Naive B cell (primary cell): ENCODE results near the gene SHTN1. TPM values are rescaled to one million over a fixed set of nuclear protein-coding genes. Genes with fewer than 3 reads are reported as not detected.

ENCODE experiments used
- ATAC-seq, 2 donors: fragments of 150-1000 bp; cut with Tn5 transposase; 2 replicates each; pipeline ENCODE4 v1.10.0; 2021; ENCODE audit warnings: low read depth in 2 of 2, mild to moderate bottlenecking in 2 of 2, moderate library complexity in 2 of 2
- DNase-seq: peaks from one replicate; pipeline ENCODE4 v3.0.0; 2022
- H3K27ac Mint-ChIP-seq, 6 donors: one replicate each; pipeline ENCODE4 v1.8.0; 2020 to 2022; ENCODE audit warnings: mild to moderate bottlenecking in 6 of 6, mixed read lengths in 6 of 6, moderate library complexity in 5 of 6, inconsistent platforms in 2 of 6
- H3K27me3 Mint-ChIP-seq, 3 donors: one replicate each; pipeline ENCODE4 v1.8.0; 2021 to 2022; ENCODE audit warnings: mixed read lengths in 3 of 3, mild to moderate bottlenecking in 1 of 3
- H3K36me3 Mint-ChIP-seq, 2 donors: one replicate each; pipeline ENCODE4 v1.8.0; 2020 to 2022; ENCODE audit warnings: mixed read lengths in 2 of 2, inconsistent platforms in 1 of 2, mild to moderate bottlenecking in 1 of 2
- H3K4me1 Mint-ChIP-seq, 3 donors: one replicate each; pipeline ENCODE4 v1.8.0; 2020 to 2022; ENCODE audit warnings: mixed read lengths in 3 of 3, inconsistent platforms in 1 of 3, mild to moderate bottlenecking in 1 of 3, moderate library complexity in 1 of 3
- H3K4me3 Mint-ChIP-seq, 8 donors: one replicate each; pipeline ENCODE4 v1.8.0; 2020 to 2022; ENCODE audit warnings: mild to moderate bottlenecking in 8 of 8, mixed read lengths in 8 of 8, moderate library complexity in 8 of 8, inconsistent platforms in 2 of 8
- H3K9me3 Mint-ChIP-seq, 7 donors: one replicate each; pipeline ENCODE4 v1.8.0; 2020 to 2022; ENCODE audit warnings: mixed read lengths in 7 of 7, mild to moderate bottlenecking in 5 of 7, inconsistent platforms in 2 of 7, moderate library complexity in 1 of 7
- polyA plus RNA-seq, 6 donors: library from polyadenylated mRNA; unstranded; fragments of 300-500 nt; fragmentation: Illumina TruSeq; gene quantifications; one replicate each; pipeline ENCODE4 v1.2.3, GENCODE V29; 2021; ENCODE audit warnings: low read depth in 6 of 6

Gene SHTN1
- polyA plus RNA-seq, 6 donors from 2014 or later: not detected

GRCh38 chr10:116892907-116893685, 111.9 kb downstream of the SHTN1 start:
- ATAC-seq (no peak), DNase-seq (no peak)
- Mint-ChIP-seq H3K4me1 (peaks cover 0 to 2% (median 0%) of the 10 kb centered on the region in 3 donors), H3K4me3 (no peak overlapping the region), H3K27ac (peak overlapping the region in 1 of 6 donors; percentile 10), H3K9me3 (no peaks in the 10 kb centered on the region), H3K36me3 (no peaks in the 10 kb centered on the region), H3K27me3 (peaks cover 8 to 18% (median 17%) of the 10 kb centered on the region in 3 donors)

GRCh38 chr10:116891208-116891607, 113.8 kb downstream of the SHTN1 start:
- H3K4me1 Mint-ChIP-seq: peaks cover 0 to 2% (median 0%) of the 10 kb centered on the region in 3 donors
- H3K36me3 Mint-ChIP-seq: no peaks in the 10 kb centered on the region
- ATAC-seq: no peak
- H3K4me3 Mint-ChIP-seq: no peak overlapping the region
- peaks cover 15 to 23% (median 18%) of the 10 kb centered on the region in 3 donors for H3K27me3 Mint-ChIP-seq
- DNase-seq: no peak
- peak overlapping the region in 1 of 6 donors; percentile 44 for H3K27ac Mint-ChIP-seq
- no peaks in the 10 kb centered on the region for H3K9me3 Mint-ChIP-seq

GRCh38 chr10:116889066-116889465, 115.9 kb downstream of the SHTN1 start:
- H3K27me3 Mint-ChIP-seq: peaks cover 15 to 21% (median 18%) of the 10 kb centered on the region in 3 donors
- H3K4me3 Mint-ChIP-seq: no peak overlapping the region
- no peak overlapping the region for H3K27ac Mint-ChIP-seq
- no peaks in the 10 kb centered on the region for H3K9me3 Mint-ChIP-seq
- H3K36me3 Mint-ChIP-seq: no peaks in the 10 kb centered on the region
- DNase-seq: no peak
- no peak for ATAC-seq
- peaks cover 0 to 2% (median 0%) of the 10 kb centered on the region in 3 donors for H3K4me1 Mint-ChIP-seq

- peaks cover 0 to 2% (median 0%) of the 10 kb centered on the region in 3 donors for H3K4me1 Mint-ChIP-seq
- H3K4me3 Mint-ChIP-seq: no peak overlapping the region
- peaks cover 15 to 21% (median 16%) of the 10 kb centered on the region in 3 donors for H3K27me3 Mint-ChIP-seq
- no peak overlapping the region for H3K27ac Mint-ChIP-seq
- ATAC-seq: no peak
- no peaks in the 10 kb centered on the region for H3K36me3 Mint-ChIP-seq
- H3K9me3 Mint-ChIP-seq: no peaks in the 10 kb centered on the region
- DNase-seq: no peak
Observed at GRCh38 chr10:116888380-116889055, 116.5 kb downstream of the SHTN1 start.

- DNase-seq: no peak
- H3K9me3 Mint-ChIP-seq: no peaks in the 10 kb centered on the region
- no peak for ATAC-seq
- no peak overlapping the region for H3K4me3 Mint-ChIP-seq
- H3K36me3 Mint-ChIP-seq: no peaks in the 10 kb centered on the region
- H3K4me1 Mint-ChIP-seq: no peaks in the 10 kb centered on the region
- no peak overlapping the region for H3K27ac Mint-ChIP-seq
- H3K27me3 Mint-ChIP-seq: peaks cover 5 to 15% (median 14%) of the 10 kb centered on the region in 3 donors
Observed at GRCh38 chr10:116886772-116887171, 118.2 kb downstream of the SHTN1 start.

GRCh38 chr10:116882639-116883038, 122.3 kb downstream of the SHTN1 start:
- Mint-ChIP-seq H3K27me3 (peaks cover 0 to 18% (median 4%) of the 10 kb centered on the region in 3 donors), H3K36me3 (no peaks in the 10 kb centered on the region), H3K9me3 (peaks cover 0 to 2% (median 0%) of the 10 kb centered on the region in 7 donors), H3K27ac (no peak overlapping the region), H3K4me3 (no peak overlapping the region), H3K4me1 (no peaks in the 10 kb centered on the region)
- DNase-seq (no peak), ATAC-seq (no peak)

- Mint-ChIP-seq H3K27ac (no peak overlapping the region), H3K4me3 (peak overlapping the region in 1 of 8 donors; percentile 31), H3K9me3 (peaks cover 0 to 4% (median 0%) of the 10 kb centered on the region in 7 donors), H3K4me1 (no peaks in the 10 kb centered on the region), H3K27me3 (peaks cover 0 to 15% (median 0%) of the 10 kb centered on the region in 3 donors), H3K36me3 (no peaks in the 10 kb centered on the region)
- DNase-seq (no peak), ATAC-seq (no peak)
Observed at GRCh38 chr10:116880716-116881482, 124.1 kb downstream of the SHTN1 start.

- peaks cover 0 to 15% (median 0%) of the 10 kb centered on the region in 3 donors for H3K27me3 Mint-ChIP-seq
- no peak overlapping the region for H3K27ac Mint-ChIP-seq
- H3K36me3 Mint-ChIP-seq: no peaks in the 10 kb centered on the region
- DNase-seq (no peak), ATAC-seq (no peak)
- H3K9me3 Mint-ChIP-seq: peaks cover 0 to 4% (median 0%) of the 10 kb centered on the region in 7 donors
- H3K4me3 Mint-ChIP-seq: no peak overlapping the region
- H3K4me1 Mint-ChIP-seq: no peaks in the 10 kb centered on the region
Observed at GRCh38 chr10:116879817-116880216, 125.2 kb downstream of the SHTN1 start.

- no peaks in the 10 kb centered on the region for H3K4me1 Mint-ChIP-seq
- H3K27ac Mint-ChIP-seq: no peak overlapping the region
- no peaks in the 10 kb centered on the region for H3K36me3 Mint-ChIP-seq
- H3K4me3 Mint-ChIP-seq: no peak overlapping the region
- H3K27me3 Mint-ChIP-seq: peaks cover 0 to 15% (median 0%) of the 10 kb centered on the region in 3 donors
- DNase-seq: no peak
- H3K9me3 Mint-ChIP-seq: peaks cover 0 to 4% (median 0%) of the 10 kb centered on the region in 7 donors
- ATAC-seq: no peak
Observed at GRCh38 chr10:116878123-116878522, 126.9 kb downstream of the SHTN1 start.

GRCh38 chr10:116877391-116877790, 127.6 kb downstream of the SHTN1 start:
- Mint-ChIP-seq H3K27me3 (peaks cover 0 to 15% (median 0%) of the 10 kb centered on the region in 3 donors), H3K27ac (no peak overlapping the region), H3K36me3 (no peaks in the 10 kb centered on the region), H3K9me3 (peaks cover 0 to 6% (median 2%) of the 10 kb centered on the region in 7 donors), H3K4me1 (no peaks in the 10 kb centered on the region), H3K4me3 (no peak overlapping the region)
- ATAC-seq (no peak), DNase-seq (no peak)

- Mint-ChIP-seq H3K4me3 (no peak overlapping the region), H3K27ac (no peak overlapping the region), H3K27me3 (peaks cover 0 to 9% (median 0%) of the 10 kb centered on the region in 3 donors), H3K9me3 (peaks cover 0 to 9% (median 3%) of the 10 kb centered on the region in 7 donors), H3K36me3 (no peaks in the 10 kb centered on the region), H3K4me1 (no peaks in the 10 kb centered on the region)
- ATAC-seq (no peak), DNase-seq (no peak)
Observed at GRCh38 chr10:116875897-116876296, 129.1 kb downstream of the SHTN1 start.

GRCh38 chr10:116873134-116873533, 131.9 kb downstream of the SHTN1 start:
- H3K27me3 Mint-ChIP-seq: peaks cover 0 to 8% (median 0%) of the 10 kb centered on the region in 3 donors
- no peaks in the 10 kb centered on the region for H3K36me3 Mint-ChIP-seq
- no peak overlapping the region for H3K4me3 Mint-ChIP-seq
- no peak for ATAC-seq
- DNase-seq: no peak
- H3K27ac Mint-ChIP-seq: no peak overlapping the region
- H3K9me3 Mint-ChIP-seq: peaks cover 0 to 9% (median 3%) of the 10 kb centered on the region in 7 donors
- H3K4me1 Mint-ChIP-seq: no peaks in the 10 kb centered on the region

GRCh38 chr10:116870949-116871348, 134.0 kb downstream of the SHTN1 start:
- Mint-ChIP-seq H3K27me3 (no peaks in the 10 kb centered on the region), H3K4me1 (no peaks in the 10 kb centered on the region), H3K9me3 (peaks cover 0 to 6% (median 3%) of the 10 kb centered on the region in 7 donors), H3K4me3 (no peak overlapping the region), H3K36me3 (no peaks in the 10 kb centered on the region), H3K27ac (no peak overlapping the region)
- DNase-seq (no peak), ATAC-seq (no peak)
